Left colon (tissue), 2 donors: ENCODE measurements around the gene SLC45A3. TPM values are rescaled to one million over a fixed set of nuclear protein-coding genes. Genes with fewer than 3 reads are reported as not detected.

Experiments used
- ATAC-seq: fragments of 200-7000 bp; cut with Tn5 transposase; one replicate; pipeline ENCODE4 v1.9.1; 2020; ENCODE audit warnings: mild to moderate bottlenecking, moderate library complexity
- DNase-seq, 2 donors: peaks; one replicate each; pipeline ENCODE4 v3.0.0-alpha.2; 2020
- intact Hi-C, 2 donors: fragments of 100-400 bp; cut with DNase I in 1 of 2; cut with micrococcal nuclease in 1 of 2; formaldehyde crosslinking; loops; one replicate each; pipeline versions ENCODE4 v1.11.2 to v1.14.0; 2022; cut with DNase I, micrococcal nuclease
- total RNA-seq, 2 donors: library from RNA; stranded (reverse); fragmentation: NEBNext Ultra II Directional; extraction: Animal tissue kit (Norgen Biotek cat#: 25700); gene quantifications; one replicate each; pipeline ENCODE4 v1.2.1, GENCODE V29; 2021
- donor health status: DM: no; HTN: no; CAD: no.
- donor health status: DM: yes; HTN: yes; CAD: no.

SLC45A3 gene
- total RNA-seq, 2 donors from 2014 or later = 19.5 to 30.8 TPM

- DNase-seq (no peak), ATAC-seq (no peak)
- intact Hi-C loops = no loop called here
These were observed 24.6 kb upstream of the SLC45A3 start for GRCh38 chr1:205704903-205705302.

DNA sequence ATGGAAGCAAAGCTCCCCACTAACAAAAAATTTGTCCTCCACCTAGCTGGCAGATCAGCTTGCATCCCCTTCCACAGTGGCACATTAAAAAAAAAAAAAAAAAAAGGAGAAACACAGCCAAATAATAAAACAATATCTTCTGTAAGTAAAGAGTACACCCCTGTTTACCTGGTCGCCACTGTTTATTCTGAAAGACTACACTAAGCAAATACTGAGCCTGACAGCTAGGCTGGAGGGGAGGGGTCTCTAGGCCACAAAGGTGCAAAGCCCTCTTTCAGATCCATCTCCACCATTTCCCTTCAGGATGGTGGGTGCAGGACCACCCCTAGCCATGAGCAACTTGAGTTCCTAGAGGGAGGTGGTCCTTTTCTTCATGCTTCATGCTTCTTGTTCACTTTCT, 22.8 kb upstream of the SLC45A3 start:
- ATAC-seq (peak; percentile 64), DNase-seq (no peak)
- intact Hi-C loops = no loop called here

DNA sequence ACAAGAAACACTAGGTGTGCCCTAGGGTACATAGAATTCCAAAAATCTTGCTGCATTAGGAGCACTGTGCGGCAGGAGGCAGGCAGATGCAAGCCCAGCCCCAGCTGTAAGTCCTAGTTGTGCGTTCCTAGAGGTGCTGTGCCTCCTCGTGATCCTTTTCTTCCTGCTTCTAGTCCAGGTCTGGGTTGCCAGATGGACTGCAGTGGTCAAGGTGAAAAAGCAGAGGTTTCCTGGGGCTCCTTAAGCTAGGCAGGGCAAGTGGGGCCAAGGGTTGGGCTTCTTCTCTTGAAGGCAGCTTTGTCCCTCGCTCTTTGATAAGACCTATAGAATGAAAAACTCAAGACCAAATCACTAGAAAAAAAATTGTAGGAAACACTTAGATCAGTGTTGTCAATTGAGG, 21.6 kb upstream of the SLC45A3 start:
- ATAC-seq (no peak), DNase-seq (no peak)
- intact Hi-C loops = no loop called here

GRCh38 chr1:205701420-205701819, 21.1 kb upstream of the SLC45A3 start:
- DNase-seq = no peak
- ATAC-seq = no peak
- intact Hi-C loops = no loop called here

DNA sequence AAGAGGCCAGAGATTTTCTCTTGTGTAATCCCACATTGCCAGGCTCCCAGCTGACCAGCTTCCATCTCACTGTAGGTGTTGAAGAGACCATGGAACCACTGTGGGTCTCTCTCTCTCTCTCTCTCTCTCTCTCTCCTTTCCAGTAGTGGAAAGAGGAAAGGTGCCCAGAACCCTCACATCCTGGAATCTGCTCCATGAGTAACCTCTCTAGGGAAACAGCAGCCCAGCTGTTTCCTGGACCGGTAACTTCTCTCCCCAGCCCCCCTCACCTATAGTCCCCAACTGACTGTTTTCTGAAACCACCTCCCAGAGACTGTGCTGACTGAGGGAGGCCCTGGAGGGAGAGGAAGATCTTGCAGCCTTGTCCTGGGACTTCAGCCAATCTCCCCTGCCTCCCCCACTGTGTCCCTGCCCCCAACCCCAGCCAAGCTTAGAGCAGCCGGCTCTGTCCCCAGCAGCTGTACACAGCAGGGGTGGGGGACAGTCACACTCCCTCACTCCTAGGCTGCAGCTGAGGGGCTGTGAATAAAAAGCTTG, 20.6 kb upstream of the SLC45A3 start:
- intact Hi-C loops = no loop called here
- DNase-seq = no peak
- no peak for ATAC-seq

GRCh38 chr1:205699416-205699815, 19.1 kb upstream of the SLC45A3 start:
- ATAC-seq (no peak), DNase-seq (no peak)
- intact Hi-C loops = no loop called here

- ATAC-seq (peak; percentile 29), DNase-seq (no peak)
- intact Hi-C loops = no loop called here
These were observed 18.6 kb upstream of the SLC45A3 start for GRCh38 chr1:205698921-205699320.

- DNase-seq = no peak
- no peak for ATAC-seq
- intact Hi-C loops = no loop called here
These were observed 13.2 kb upstream of the SLC45A3 start for GRCh38 chr1:205693421-205693991.

- intact Hi-C loops = no loop called here
- DNase-seq (no peak), ATAC-seq (no peak)
These were observed 12.1 kb upstream of the SLC45A3 start for GRCh38 chr1:205692423-205692822.

- DNase-seq (no peak), ATAC-seq (no peak)
- intact Hi-C loops = no loop called here
These were observed 9.9 kb upstream of the SLC45A3 start for GRCh38 chr1:205690122-205690756.

- DNase-seq (no peak), ATAC-seq (peak; percentile 72)
- intact Hi-C loops = no loop called here
These were observed 9.2 kb upstream of the SLC45A3 start for GRCh38 chr1:205689479-205689878.

DNA sequence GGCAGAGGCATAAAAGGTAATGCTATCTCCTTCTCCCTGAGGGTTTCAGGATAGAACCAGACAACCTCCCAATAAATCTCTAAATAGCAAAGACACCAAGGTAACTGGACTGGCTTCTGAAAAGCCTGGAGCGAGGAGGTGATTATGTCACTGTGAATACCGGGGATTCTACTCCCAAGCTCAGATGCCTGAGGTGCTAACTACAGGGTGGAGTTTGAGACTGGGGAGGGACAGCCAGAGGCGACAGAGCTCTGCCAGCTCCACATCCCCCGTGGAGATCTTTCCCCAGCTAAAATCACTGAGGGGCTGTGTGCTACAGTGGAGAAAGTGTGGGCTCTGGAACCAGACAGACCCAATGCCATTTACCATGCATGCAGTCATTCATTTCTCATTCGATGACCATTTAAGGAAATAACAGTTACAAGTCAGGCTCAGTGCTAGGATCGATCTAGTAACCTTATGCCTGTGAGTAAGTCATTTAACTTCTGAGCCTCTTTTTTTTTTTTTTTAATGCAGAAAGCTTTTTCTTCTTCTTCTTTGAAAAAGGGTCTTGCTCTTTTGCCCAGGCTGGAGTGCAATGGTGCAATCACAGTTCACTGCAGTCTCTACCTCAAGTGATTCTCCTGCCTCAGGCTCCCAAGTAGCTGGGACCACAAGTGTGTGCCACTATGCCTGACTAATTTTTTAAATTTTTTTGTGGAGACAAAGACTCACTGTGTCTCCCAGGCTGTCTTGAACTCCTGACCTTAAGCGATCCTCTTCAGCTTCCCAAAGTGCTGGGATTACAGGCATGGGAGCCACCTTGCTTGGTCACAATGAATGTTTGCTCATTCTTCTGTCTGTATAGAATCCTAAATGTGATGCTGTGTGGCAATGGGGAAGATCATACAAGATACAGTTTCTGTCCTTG, 8.1 kb upstream of the SLC45A3 start:
- DNase-seq (no peak), ATAC-seq (no peak)
- intact Hi-C loops = no loop called here

- no peak for DNase-seq
- ATAC-seq = no peak
- intact Hi-C loops = no loop called here
These were observed 6.9 kb upstream of the SLC45A3 start for GRCh38 chr1:205687242-205687641.

DNA sequence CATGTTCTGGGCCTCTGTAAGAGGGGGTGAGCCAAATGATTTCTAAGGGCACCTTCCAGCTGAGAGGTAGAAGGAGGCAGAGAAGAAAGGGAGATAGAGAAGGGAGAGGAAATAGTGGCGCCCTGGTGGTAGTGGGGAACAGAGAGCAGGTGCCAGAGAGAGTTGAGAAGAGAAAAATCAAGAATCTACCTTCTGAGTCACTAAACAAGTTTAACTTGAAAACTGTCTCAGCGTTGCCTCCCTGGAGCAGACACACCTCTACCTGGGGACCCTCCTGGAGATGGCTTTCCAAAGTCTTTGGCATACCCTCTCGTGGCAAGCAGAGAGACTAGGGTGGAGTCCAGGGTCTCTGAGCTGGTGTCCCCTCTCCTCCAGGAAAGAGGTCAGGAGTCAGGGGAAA, 1.1 kb upstream of the SLC45A3 start:
- intact Hi-C loops = no loop called here
- no peak for DNase-seq
- no peak for ATAC-seq

DNA sequence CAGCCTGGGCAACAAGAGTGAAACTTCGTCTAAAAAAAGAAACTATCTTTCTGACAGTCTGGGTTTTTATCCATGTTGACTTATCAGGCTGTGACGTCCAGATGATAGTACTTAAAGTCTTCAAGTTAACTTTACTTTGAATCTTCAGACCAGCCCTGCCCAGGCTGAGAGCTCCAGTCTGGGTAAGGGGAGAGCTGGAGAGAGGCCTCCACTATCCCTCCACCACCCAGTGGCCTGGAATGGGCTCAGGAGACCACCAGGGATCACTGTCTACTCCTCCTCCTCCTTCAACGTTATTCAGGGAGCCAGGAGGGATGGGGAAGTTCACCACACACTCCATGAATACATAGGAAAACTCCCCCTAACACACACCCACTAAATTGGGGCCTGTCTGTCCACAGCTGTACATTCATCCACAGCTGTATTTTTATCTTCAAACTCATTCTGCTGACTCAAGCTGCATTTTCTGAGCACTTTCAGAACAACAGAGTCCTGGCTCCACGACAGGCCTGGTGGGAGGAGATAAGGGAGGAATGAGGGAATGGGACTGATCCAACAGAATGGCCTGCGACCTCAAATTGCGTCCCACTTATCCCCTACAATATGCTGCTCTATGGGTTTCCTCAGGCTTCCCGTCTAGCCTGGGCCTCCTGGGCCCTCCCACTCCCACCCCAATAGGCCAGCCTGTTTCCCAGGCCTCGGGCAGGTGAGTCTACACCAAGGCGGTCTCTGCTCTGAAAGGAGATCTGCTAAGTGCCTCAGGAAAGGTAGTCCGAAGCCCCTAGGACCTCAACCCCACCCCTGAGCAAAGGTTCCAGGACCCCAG, 1.8 kb downstream of the SLC45A3 start:
- intact Hi-C loops = no loop called here
- no peak for DNase-seq
- ATAC-seq = peak; percentile 11

DNA sequence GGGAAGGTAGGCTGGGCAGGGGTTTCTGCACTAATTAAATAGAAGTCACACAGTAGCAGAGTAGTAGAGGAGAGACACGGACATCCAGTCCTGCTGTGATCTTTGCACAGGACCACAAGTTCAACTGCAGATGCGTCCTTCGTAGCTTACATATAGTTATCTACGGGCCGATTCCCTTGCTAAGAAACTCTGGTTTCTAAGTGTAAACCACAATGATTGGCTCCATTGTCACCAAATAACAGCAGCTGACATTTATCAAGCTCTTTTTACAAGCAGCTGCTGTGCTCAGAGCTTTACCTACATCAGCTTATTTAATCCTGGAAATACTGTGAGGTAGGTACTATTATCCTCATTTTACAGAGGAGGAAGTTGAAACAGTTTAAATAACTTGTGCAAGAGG, 3.1 kb downstream of the SLC45A3 start:
- ATAC-seq (peak; percentile 32), DNase-seq (no peak)
- intact Hi-C loops = no loop called here

DNA sequence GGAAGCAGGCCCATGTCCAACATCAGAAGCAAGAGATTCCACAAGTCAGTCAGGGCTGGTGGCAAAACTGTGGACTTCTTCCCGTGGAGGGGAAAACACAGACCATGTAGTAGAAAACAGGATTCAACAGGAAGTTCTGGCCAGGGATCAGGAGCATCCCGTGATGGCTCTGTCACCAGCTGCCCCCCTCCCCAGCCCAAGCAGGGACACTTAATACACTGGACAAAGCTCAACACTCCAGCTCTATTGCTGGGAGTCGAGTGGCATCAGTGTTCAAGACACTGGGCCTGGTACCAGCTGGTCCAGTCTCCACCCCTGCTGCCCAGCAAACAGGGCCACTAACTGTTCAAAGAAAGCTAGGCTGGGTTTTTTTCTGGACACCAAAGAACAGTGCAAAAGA, 3.7 kb downstream of the SLC45A3 start:
- intact Hi-C loops = no loop called here
- DNase-seq (no peak), ATAC-seq (no peak)

DNA sequence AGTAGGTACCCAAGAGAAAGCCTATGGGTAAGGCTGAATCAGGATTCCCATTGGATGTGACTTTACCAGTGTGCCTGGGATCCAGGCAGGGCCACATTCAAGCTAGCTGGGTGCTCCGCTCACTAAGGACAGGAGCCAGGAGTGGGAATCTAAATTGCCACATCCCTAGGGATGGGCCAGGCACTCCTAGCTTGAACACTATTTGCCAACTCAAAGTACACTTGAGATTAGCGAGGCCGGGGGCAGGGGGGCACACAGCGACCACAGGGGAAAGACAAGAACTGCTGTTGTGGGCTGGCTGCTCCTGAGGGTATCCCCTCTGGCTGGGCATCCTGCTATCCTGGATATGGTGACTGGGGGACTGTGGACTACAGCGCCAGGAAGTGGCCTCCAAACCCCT, 4.3 kb downstream of the SLC45A3 start:
- intact Hi-C loops = no loop called here
- ATAC-seq (peak; percentile 56), DNase-seq (peak; percentile 53 to 59)

DNA sequence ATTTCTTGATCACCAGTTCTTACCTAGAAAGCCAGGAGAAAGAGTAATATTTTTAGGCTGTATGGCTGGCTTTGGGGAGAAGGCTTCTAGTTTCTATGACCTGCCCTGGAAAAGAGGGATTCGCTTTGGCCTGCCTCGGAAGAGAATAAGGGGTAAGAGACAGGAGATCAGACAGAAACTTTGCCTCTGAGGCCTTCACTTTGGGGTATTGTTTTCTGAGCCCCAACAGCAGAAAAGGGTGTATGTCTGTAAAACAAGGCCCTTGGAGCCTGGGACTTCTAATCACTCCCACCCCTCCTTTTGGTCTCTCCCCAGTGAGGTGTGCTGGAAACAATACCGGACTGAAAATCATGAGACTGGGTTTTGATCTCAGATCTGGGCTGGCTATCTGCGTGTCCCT, 5.1 kb downstream of the SLC45A3 start:
- intact Hi-C loops = no loop called here
- no peak for ATAC-seq

More for the DNA sequence above, 5.1 kb downstream of the SLC45A3 start:
- no peak for DNase-seq
